ENCODE results near the gene CNKSR1.
A peak's percentile ranks its signal among the peaks of the same experiment; 100 is the strongest.

Gene CNKSR1

DNA sequence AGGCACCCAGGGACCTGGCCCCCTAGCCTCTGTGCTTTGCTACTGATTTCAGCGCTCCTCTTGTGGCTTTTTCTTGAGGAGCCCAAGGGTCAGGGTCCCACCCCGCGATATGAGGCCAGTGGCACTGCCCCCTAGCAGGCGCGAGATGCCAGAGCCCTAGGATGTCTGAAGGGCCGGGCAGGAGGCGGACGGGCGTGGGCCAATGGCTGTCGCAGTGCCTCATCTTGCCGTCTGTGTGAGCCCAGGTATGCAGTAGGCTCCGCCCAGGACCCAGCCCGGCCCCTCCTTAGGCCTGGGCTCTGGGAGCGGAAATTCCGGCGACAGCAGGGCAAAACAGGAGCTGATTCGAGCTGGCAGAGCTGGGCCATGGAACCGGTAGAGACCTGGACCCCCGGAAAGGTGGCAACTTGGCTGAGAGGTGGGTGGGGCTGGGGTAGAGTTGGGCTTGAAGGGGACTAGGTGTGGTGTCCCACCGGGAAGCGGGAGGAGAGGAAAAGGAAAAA is at the start of gene CNKSR1:
TSS of gene CNKSR1 (plus strand) at position 310 of the 503 bp plus-strand sequence. CDS start at position 367, 57 bp downstream.
- no peak for DNase-seq

- no peak for DNase-seq
Measured at GRCh38 chr1:26129778-26130177, 47.5 kb upstream of the CNKSR1 start.

- DNase-seq = no peak
Measured at GRCh38 chr1:26130695-26131094, 46.6 kb upstream of the CNKSR1 start.

- no peak for DNase-seq
Measured at GRCh38 chr1:26132128-26132833, 45.0 kb upstream of the CNKSR1 start.

GRCh38 chr1:26132834-26133167 is 44.5 kb upstream of the CNKSR1 start:
- DNase-seq = no peak

GRCh38 chr1:26134466-26134865 is 42.8 kb upstream of the CNKSR1 start:
- no peak for DNase-seq

DNA sequence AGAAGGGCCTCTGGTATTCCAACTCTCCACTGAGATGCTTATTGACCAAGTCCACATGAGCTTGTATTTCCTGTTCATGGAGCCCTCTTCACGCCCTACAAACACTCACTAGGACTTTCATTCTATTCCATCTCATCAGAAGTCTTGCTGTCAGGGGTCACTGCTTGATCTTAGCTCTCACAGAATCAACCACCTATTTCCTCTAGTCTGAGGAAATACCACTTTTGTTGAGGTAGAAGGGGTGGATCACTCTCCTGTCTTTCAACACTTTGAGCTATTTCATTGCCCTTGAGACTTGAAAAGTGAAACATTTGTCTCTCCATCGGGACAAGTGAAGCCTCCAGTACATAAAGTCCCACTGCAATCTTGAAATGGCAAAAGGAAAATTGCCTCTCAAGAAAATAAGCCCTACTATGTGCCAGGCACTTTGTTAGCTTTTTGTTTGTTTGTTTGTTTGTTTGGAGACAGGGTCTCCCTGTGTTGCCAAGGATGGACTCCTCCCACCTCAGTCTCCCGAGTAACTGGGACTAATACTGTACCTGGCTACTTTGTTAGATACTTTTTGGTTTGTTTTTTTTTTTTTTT is 38.2 kb upstream of the CNKSR1 start:
- DNase-seq = no peak

DNA sequence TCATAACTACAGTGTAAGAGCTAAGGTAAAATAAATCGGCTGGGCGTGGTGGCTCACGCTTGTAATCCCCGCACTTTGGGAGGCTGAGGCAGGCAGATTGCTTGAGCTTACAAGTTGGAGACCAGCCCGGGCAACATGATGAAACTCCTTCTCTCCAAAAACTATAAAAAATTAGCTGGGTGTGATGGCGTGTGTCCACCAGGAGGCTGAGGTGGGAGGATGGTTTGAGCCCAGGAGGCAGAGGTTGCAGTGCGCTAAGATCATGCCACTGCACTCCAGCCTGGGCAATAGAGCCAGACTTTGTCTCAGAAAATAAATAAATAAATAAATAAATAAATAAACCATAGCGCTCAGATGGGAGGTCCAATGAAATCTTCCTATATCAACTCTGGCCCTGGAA is 35.1 kb upstream of the CNKSR1 start:
- DNase-seq = no peak

DNA sequence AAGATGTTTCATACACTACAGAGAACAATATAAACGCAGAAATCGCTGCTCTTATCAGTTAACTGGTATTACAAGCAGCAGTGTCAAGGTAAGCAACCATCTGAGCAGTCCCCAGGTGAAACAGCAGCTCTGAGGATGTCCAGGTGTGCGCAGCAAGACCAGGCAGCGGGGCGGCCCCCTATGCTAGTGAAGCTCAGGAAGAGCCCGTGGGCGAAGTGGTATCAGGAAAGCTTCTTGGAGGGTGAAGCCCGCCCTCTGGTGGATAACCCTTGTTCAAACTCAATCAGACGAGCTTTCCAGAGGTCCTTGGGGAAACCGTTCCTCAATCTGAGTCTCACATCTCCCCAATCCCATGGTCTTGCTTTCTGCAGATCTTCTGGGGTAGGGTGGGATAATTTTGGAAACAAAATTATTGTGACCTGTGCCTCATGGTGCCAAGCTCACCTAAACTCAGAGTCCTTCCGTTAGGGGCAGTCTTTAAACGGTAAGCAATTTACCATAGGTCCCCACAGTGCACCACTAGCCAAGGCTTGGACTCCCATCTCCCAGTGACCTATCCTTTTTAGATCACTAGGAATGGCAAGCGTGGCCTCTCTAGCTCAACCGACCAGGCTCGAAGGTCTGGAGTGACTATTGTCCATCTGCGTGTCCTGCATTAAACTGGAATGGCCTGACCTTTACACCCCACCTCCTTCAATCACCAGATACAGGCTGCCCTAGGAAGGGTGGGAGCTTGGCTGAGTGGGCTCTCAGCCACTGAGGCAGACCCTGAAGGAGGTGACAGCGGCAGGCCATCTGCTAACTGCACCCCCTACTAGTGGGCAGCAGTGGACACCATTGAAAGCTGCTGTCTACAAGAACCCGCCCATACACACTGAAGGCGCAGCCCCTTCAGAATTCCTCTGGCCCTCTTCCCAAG is 32.0 kb upstream of the CNKSR1 start:
- peak; percentile 52 for DNase-seq

DNA sequence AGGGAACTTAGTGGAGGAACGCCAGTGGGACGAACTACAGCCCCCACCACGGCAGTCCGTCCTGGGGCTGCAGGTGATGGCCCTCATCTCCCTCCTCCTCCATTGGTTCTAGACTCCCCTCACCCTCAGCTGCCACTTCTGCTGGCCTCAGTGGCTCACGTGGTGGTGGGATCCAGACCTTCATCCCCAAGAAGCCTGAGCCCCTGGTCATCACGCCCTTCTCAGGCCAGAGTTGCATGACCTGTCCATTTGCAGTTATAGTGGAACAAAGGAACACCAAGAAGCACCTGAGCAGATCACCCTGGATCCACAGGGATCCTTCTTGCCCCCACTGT is 31.4 kb upstream of the CNKSR1 start:
- no peak for DNase-seq

DNA sequence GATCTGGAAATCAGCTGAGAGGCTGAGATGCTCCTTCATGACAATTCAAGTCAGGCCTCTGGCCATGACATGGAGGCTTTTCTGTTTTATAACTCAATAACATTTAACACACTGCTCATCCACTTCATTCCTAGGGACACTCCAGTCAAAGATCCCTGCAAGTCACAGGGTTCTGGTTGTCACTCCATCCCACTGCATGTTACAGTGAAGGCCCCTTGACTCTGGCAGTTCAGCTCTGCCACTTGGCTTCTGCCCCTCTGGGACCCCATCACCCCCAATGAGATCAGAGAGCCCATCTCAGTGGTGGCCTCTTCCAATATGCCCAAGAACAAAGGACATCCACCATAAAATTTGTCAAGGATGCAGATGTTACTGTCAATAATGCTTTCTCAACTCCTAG is 28.4 kb upstream of the CNKSR1 start:
- no peak for DNase-seq

GRCh38 chr1:26153966-26154532 is 23.2 kb upstream of the CNKSR1 start:
- no peak for DNase-seq

- no peak for DNase-seq
Measured at GRCh38 chr1:26154750-26155149, 22.5 kb upstream of the CNKSR1 start.

DNA sequence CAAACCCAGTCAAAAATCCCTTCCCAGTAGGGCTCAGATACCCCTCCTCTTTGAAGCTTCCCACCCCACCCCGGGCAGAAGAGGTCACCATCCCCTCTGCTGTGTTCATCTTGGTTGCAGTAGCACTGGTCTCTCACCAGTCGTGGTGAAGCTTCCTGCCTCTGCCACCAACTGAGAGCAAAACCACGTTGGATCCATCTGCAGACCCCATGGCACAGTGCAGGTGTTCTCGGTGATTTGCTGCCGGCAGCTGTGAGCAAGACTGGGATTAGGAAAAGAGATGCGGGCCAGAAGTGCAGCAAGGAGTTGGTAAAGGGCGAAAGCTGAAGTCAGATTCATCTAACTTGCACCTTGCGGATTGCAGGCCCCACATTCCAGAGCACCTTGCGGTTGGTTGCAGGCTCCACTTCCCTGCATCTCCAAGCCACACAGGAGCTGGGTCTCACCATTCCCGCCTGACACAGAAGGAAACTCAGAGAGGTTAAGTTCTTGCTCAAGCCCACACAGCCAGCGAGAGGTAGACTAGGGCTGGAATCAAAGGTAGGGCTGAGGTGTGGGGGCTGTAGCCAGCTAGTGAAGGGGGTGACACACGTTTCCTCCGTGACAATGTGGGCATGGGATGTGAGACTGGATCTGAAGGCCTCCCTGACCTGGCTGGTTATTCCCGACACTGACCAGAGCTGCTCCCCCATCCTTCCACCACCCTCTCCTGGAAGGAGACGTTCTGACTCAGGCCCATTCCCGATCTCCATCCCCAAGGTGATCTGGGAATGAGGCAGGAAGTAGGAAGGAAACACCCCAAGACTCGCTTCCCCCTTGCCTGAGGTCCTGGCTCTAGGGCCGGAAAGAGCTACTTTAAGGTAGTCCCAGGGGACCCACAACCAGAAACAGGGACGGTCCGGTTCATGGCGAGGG is 21.7 kb upstream of the CNKSR1 start:
- no peak for DNase-seq

DNA sequence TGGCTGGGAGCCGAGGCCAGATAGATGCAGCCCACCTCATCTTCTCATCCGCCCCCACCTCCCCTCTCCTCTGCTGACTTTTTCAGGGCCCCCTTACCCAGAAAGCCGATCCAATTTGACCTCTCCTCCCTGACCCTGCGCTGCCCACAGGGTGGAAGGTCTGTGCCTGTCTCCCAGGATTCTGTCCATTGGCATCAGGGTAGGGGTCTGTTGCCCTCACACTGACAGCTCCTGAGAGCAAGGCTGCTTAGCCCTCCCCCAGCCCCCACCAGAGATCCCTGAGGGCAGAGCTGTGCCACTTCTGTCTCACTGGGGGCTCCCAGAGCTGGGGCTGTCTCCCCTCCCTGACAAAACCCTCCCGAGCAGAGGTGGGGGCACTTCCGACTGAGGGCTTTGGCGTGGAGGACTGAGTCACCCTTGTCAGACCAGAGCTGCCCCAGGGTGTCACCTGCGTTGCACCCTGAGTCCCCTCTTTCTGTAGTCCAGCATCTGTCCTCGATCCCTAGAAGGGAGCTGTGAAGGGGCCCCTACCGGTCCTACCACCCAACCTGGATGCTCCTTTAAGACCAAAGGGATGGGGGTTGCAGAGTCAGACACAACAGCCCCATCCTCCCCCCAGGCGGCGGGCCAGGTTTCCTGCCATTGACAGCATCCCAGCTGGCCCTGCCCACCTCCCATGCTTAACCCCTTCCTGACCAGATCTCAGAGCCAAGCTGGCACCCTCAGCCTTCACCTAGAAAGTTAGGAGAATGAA is 20.8 kb upstream of the CNKSR1 start:
- no peak for DNase-seq

DNA sequence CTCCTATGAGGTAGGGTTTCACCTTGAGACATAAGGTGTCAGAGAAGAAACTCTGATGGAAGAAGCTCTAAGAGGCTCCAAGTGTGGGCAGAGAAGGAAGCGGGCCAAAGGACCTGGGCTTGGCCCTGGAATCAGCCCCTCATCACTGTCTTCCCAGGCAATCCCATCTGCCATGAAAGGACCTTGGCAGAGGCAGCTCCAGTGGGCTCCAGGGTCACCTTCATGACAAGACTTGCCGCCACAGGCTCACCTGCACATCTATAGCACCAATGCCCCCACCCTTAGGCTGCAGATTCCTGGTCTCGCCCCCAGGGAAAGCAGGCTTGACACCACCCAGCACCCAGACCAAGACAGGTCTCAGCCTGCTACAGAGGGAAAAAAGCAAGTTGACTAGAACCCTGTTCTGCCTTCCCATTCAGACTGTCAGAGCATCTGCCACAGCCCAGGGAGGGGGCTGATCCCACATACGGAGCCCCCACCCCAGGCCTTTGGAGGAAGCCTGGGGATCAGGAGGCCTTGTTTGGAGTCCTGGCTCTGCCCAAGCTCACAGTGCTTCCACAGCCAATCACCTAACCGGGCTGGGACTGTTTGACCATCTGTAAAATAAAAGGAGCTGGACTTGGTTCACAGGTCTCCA is 18.9 kb upstream of the CNKSR1 start:
- DNase-seq = no peak

DNA sequence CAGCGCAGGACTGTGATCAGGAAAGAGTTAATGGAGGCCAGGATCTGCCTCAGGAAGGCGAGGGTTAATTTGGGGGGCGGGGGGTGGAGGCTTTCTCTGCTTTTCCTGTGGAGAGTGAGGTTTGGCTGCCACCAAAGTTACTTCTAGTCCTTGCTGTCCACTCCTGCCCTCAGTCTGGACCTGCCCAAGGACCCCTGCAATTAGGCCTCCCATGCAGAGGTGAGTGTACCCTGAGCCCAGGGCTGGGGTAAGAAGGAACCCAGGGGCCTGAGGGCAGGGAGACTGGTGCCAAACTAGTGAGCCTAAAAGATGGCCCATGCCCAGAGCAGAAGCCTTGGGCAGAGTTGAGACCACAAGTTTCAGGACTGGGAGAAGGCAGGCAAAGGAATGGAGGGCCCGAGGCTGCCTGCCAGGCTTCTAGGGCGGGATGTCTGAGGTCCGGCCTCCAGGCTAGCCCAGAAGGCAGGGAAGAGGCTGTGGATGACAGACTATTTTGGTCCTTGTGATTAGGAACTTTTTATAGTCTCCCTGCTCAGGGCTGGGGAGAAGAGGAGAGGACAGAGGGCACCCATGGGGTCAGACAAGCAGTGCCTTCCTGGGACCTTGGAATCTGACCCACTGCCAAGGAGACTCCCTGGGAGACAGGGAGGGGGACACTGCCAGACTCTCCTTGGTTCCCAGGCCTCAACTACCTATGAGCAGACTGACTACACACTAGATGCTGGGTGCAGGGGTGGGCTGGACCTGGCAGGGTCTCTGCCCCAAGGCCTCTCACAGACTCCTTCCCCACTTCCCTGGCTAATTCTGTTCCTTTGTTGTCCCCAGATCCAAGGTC is 18.2 kb upstream of the CNKSR1 start, which contains the start of gene FAM110D:
TSS of gene FAM110D (plus strand) at position 172 of the 835 bp plus-strand sequence. CDS start 2,213 bp downstream, outside the sequence.
- DNase-seq = no peak

- no peak for DNase-seq
Measured at GRCh38 chr1:26159743-26160039, 17.6 kb upstream of the CNKSR1 start.

GRCh38 chr1:26160527-26161414 is 16.5 kb upstream of the CNKSR1 start:
- DNase-seq = no peak

Measured in NK-92 treated with Interleukin-12 subunit alpha and Interleukin-12 subunit beta, amount 100 ng/mL, for 24 hours (cell line).